ENCODE data around the gene CTBP1.

DNA sequence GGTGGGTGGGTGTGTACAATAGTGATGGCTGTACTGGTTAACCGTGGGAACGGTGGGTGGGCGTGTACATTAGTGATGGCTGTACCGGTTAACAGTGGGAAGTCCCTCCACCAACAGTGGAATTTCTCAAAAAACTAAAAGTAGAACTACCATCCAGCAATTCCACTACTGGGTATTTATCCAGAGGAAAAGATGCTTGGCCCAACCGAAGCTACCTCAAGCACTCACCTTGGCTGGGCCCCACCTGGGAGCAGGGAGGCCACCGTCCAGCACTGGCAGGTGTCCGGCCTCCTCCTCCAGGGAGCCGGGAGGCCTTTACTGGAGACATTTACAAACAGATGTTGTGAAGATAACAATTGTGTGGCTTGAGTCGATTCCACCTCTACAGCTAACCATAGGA is 34.8 kb upstream of the CTBP1 start:
- no peak for TF ChIP-seq POLR2AphosphoS5 (IDR thresholded peaks at IDR 0.05; ENCODE audit: low read depth, low read length)
- TF ChIP-seq POLR2A (IDR thresholded peaks at IDR 0.05; ENCODE audit: low read depth, low read length) = no peak

Data from GM12892 (cell line).